VCaP (cell line): Measurements from ENCODE around the gene HGD.

ENCODE experiments used
- H3K27ac ChIP-seq: fragments of 450-650 bp; 2 replicates; pipeline ENCODE4 v1.5.1; 2017
- TF ChIP-seq, protein P1 (sequence below): fragments of 450-650 bp; conservative IDR thresholded peaks from 2 replicates; pipeline ENCODE4 v1.5.1; 2017; ENCODE audit warnings: mild to moderate bottlenecking, moderate library complexity

HGD gene

DNA sequence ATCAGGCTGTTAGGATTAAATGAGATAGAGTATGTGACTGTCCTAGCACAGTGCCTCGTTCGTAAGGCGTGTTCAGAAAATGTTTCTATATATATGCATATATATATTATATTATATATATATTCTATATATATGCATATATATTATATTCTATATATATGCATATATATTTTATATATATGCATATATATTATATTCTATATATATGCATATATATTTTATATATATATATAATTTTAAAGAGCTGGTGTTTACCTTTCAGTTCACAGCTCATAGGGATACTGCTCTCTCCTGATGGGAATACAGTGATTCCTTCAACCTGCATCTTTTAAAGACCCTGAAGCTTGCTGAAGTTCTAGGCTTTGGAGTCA, 85.2 kb downstream of the HGD start:
- H3K27ac ChIP-seq = peak overlapping the region; percentile 92
- TF ChIP-seq, protein P1, sequence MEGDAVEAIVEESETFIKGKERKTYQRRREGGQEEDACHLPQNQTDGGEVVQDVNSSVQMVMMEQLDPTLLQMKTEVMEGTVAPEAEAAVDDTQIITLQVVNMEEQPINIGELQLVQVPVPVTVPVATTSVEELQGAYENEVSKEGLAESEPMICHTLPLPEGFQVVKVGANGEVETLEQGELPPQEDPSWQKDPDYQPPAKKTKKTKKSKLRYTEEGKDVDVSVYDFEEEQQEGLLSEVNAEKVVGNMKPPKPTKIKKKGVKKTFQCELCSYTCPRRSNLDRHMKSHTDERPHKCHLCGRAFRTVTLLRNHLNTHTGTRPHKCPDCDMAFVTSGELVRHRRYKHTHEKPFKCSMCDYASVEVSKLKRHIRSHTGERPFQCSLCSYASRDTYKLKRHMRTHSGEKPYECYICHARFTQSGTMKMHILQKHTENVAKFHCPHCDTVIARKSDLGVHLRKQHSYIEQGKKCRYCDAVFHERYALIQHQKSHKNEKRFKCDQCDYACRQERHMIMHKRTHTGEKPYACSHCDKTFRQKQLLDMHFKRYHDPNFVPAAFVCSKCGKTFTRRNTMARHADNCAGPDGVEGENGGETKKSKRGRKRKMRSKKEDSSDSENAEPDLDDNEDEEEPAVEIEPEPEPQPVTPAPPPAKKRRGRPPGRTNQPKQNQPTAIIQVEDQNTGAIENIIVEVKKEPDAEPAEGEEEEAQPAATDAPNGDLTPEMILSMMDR = no peak

DNA sequence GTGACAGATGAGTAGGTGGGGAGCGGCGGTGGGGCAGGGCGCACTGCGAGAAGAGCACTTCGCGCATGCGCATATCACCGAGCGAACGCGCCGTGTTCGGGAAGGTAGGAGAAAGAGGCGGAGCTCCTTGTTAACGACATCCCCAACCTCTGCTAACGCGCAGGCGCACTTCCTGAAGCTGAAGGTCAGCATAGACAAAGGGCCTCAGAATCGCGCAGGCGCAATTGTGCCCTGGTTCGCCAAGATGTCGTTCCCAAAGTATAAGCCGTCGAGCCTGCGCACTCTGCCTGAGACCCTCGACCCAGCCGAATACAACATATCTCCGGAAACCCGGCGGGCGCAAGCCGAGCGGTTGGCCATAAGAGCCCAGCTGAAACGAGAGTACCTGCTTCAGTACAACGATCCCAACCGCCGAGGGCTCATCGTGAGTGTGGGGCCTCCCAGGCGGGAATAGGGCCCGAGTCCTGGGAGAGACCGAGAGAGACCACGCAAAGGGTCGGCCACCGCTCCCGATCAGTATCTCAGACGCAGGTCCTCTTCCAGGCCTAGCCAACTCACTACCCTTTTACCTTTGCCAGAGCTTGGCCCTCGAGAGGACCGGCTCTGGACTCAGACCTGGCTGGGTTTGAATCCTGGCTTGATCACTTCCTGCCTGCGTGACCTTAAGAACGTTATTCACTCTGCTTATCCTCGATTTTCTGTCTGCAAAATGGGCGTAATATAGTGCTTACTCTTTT, 85.8 kb downstream of the HGD start, which contains the start of gene NDUFB4:
Gene NDUFB4 (plus strand): TSS at position 221 of the 737 bp plus-strand sequence. CDS start 24 bp downstream, at position 245.
- TF ChIP-seq, protein P1 = no peak
- peak within 1 kb of the TSS; percentile 92 for H3K27ac ChIP-seq

DNA sequence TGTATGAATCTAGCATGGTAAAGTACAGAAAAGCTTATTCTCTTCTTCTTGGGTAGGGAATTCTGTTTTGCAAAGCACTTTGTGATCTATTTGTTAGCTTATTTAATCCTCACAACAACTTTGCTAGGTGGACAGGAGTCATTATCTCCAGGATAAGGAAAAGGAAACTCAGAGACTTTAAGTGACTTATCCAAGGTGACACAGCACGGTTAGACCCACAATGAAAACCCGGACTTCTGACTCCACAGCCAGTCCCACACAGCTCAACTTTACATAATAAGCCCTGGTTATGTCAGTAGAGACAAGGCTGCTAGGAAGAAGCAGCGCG, 86.3 kb downstream of the HGD start:
- TF ChIP-seq, protein P1 = no peak
- peak overlapping the region; percentile 92 for H3K27ac ChIP-seq

DNA sequence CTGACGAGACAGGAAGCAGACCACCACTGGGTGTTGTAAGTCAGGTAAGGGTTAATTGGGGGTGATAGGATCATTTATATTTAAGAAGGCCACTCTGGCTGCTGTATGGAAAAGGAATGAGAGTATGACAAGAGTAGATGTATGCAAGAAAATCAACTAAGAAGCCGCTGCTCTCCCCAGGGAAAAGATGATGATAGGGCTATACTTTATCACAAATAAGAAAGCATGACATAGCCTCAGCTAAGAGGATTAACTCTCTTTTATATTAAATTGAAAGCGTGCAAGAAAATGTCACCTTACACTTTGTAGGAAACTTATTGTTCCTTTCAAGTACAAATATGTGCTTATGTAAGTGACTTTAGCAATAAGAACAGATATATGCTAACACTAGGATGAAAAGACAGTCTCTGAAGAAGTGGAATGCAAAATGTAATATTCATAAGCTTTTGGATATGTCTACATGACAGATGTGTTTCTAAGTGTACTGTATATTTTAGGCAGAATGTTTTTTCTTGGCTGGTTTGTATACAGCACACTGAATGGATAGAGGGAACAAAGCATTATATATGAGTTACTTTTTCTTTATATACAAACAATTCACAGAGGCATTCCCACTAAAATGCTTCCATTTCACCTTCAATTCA, 94.6 kb downstream of the HGD start:
- no peak overlapping the region for H3K27ac ChIP-seq
- TF ChIP-seq, protein P1 = no peak
